Measurements from ENCODE around the gene DGUOK.

Gene DGUOK

GRCh38 chr2:73947412-73948018 lies 20.8 kb downstream of the DGUOK start:
- TF ChIP-seq CTCF (IDR thresholded peaks at IDR 0.05; ENCODE audit: extremely low read depth, insufficient read depth, missing control alignments) = no peak
- in situ Hi-C loops (cut with MboI; ENCODE audit: low pct_unique_long_range_greater_than_20kb, low sequenced_read_pairs, unreplicated experiment) = no loop called here
- DNase-seq (ENCODE audit: low spot score) = no peak

- in situ Hi-C loops (cut with MboI; ENCODE audit: low pct_unique_long_range_greater_than_20kb, low sequenced_read_pairs, unreplicated experiment) = no loop called here
- no peak for DNase-seq (ENCODE audit: low spot score)
- no peak for TF ChIP-seq CTCF (IDR thresholded peaks at IDR 0.05; ENCODE audit: extremely low read depth, insufficient read depth, missing control alignments)
Observed at GRCh38 chr2:73949802-73950201, 23.1 kb downstream of the DGUOK start.

- no peak for TF ChIP-seq CTCF (IDR thresholded peaks at IDR 0.05; ENCODE audit: extremely low read depth, insufficient read depth, missing control alignments)
- no peak for DNase-seq (ENCODE audit: low spot score)
- in situ Hi-C loops (cut with MboI; ENCODE audit: low pct_unique_long_range_greater_than_20kb, low sequenced_read_pairs, unreplicated experiment) = no loop called here
Observed at GRCh38 chr2:73952499-73953446, 26.1 kb downstream of the DGUOK start.

GRCh38 chr2:73956218-73956865 lies 29.7 kb downstream of the DGUOK start:
- no peak for TF ChIP-seq CTCF (IDR thresholded peaks at IDR 0.05; ENCODE audit: extremely low read depth, insufficient read depth, missing control alignments)
- in situ Hi-C loops (cut with MboI; ENCODE audit: low pct_unique_long_range_greater_than_20kb, low sequenced_read_pairs, unreplicated experiment) = no loop called here
- no peak for DNase-seq (ENCODE audit: low spot score)

GRCh38 chr2:73961274-73961673 lies 34.6 kb downstream of the DGUOK start:
- in situ Hi-C loops (cut with MboI; ENCODE audit: low pct_unique_long_range_greater_than_20kb, low sequenced_read_pairs, unreplicated experiment) = no loop called here
- DNase-seq (ENCODE audit: low spot score) = no peak
- TF ChIP-seq CTCF (IDR thresholded peaks at IDR 0.05; ENCODE audit: extremely low read depth, insufficient read depth, missing control alignments) = no peak

- in situ Hi-C loops (cut with MboI; ENCODE audit: low pct_unique_long_range_greater_than_20kb, low sequenced_read_pairs, unreplicated experiment) = no loop called here
- no peak for DNase-seq (ENCODE audit: low spot score)
- peak; percentile 0 for TF ChIP-seq CTCF (IDR thresholded peaks at IDR 0.05; ENCODE audit: extremely low read depth, insufficient read depth, missing control alignments)
Observed at GRCh38 chr2:73961823-73962615, 35.3 kb downstream of the DGUOK start.

Data from GM13977 (cell line).